Ascending aorta (tissue), 2 donors: ENCODE measurements around the gene USP48. TPM values are rescaled to one million over a fixed set of nuclear protein-coding genes. Genes with fewer than 3 reads are reported as not detected.

ENCODE experiments used
- DNase-seq, 2 donors: peaks; one replicate each; pipeline ENCODE4 v3.0.0-alpha.2; 2019; ENCODE audit warnings: low spot score in 2 of 2
- H3K27ac ChIP-seq, 2 donors: fragments of 200-600 bp; sonication (generic); one replicate each; pipeline ENCODE4 v1.5.1; 2016 to 2017; ENCODE audit warnings: mild to moderate bottlenecking in 1 of 2
- H3K27me3 ChIP-seq: fragments of 200-600 bp; sonication (generic); one replicate; pipeline ENCODE4 v1.5.1; 2017
- H3K36me3 ChIP-seq, 2 donors: fragments of 200-600 bp; sonication (generic); one replicate each; pipeline ENCODE4 v1.5.1; 2016
- H3K4me1 ChIP-seq, 2 donors: fragments of 200-600 bp; sonication (generic); one replicate each; pipeline ENCODE4 v1.5.1; 2016 to 2017; ENCODE audit warnings: mild to moderate bottlenecking in 1 of 2
- H3K4me3 ChIP-seq, 2 donors: fragments of 200-600 bp; sonication (generic); one replicate each; pipeline ENCODE4 v1.5.1; 2016 to 2017; ENCODE audit warnings: mild to moderate bottlenecking in 1 of 2
- H3K9me3 ChIP-seq, 2 donors: fragments of 200-600 bp; sonication (generic); one replicate each; pipeline ENCODE4 v1.5.1; 2016
- CTCF ChIP-seq, 3 experiments: fragments of 200-600 bp in 2 of 3; fragments of 450-650 bp in 1 of 3; sonication (generic) in 2 of 3; IDR thresholded peaks; one replicate each; pipeline ENCODE4 v1.5.1; 2016 to 2019; ENCODE audit warnings: antibody characterized with exemption in 3 of 3, mild to moderate bottlenecking in 1 of 3, moderate library complexity in 1 of 3
- intact Hi-C: fragments of 100-400 bp; cut with DNase I; formaldehyde crosslinking; loops from one replicate; pipeline ENCODE4 v1.15.1; 2023
- total RNA-seq: library from RNA; depleted of rRNA; stranded (reverse); fragments of >200 nt; gene quantifications from one replicate; pipeline ENCODE4 v1.1.0, GENCODE V29; 2016

Gene USP48
- total RNA-seq, 1 donor from 2014 or later, result 41.3 TPM

- H3K4me1 ChIP-seq, result no peaks in the 10 kb centered on the region
- TF ChIP-seq CTCF (IDR thresholded peaks at IDR 0.05), result no peak
- H3K9me3 ChIP-seq, result no peaks in the 10 kb centered on the region
- DNase-seq, result no peak
- intact Hi-C loops, result no loop called here
- no peaks in the 10 kb centered on the region for H3K27me3 ChIP-seq
- H3K4me3 ChIP-seq, result no peak overlapping the region
- no peak overlapping the region for H3K27ac ChIP-seq
- peaks cover 54 to 75% of the 10 kb centered on the region in 2 donors for H3K36me3 ChIP-seq
These were observed 32.1 kb downstream of the USP48 start for GRCh38 chr1:21750841-21751240.

- Histone ChIP-seq H3K27me3 (no peaks in the 10 kb centered on the region), H3K36me3 (peaks cover 47 to 69% of the 10 kb centered on the region in 2 donors), H3K4me1 (no peaks in the 10 kb centered on the region), H3K4me3 (no peak overlapping the region), H3K27ac (no peak overlapping the region), H3K9me3 (no peaks in the 10 kb centered on the region)
- intact Hi-C loops, result no loop called here
- no peak for TF ChIP-seq CTCF (IDR thresholded peaks at IDR 0.05)
- no peak for DNase-seq
These were observed 33.0 kb downstream of the USP48 start for GRCh38 chr1:21749859-21750468.

GRCh38 chr1:21749109-21749508, 33.8 kb downstream of the USP48 start:
- Histone ChIP-seq H3K27me3 (no peaks in the 10 kb centered on the region), H3K9me3 (no peaks in the 10 kb centered on the region), H3K36me3 (peaks cover 47 to 64% of the 10 kb centered on the region in 2 donors), H3K4me1 (no peaks in the 10 kb centered on the region), H3K4me3 (no peak overlapping the region), H3K27ac (no peak overlapping the region)
- DNase-seq, result no peak
- no peak for TF ChIP-seq CTCF (IDR thresholded peaks at IDR 0.05)
- intact Hi-C loops, result no loop called here

GRCh38 chr1:21743476-21743875, 39.5 kb downstream of the USP48 start:
- Histone ChIP-seq H3K4me3 (no peak overlapping the region), H3K36me3 (peaks cover 27 to 47% of the 10 kb centered on the region in 2 donors), H3K27ac (no peak overlapping the region), H3K27me3 (no peaks in the 10 kb centered on the region), H3K4me1 (no peaks in the 10 kb centered on the region), H3K9me3 (no peaks in the 10 kb centered on the region)
- no peak for TF ChIP-seq CTCF (IDR thresholded peaks at IDR 0.05)
- intact Hi-C loops, result no loop called here
- no peak for DNase-seq

- no peak for TF ChIP-seq CTCF (IDR thresholded peaks at IDR 0.05)
- Histone ChIP-seq H3K27me3 (no peaks in the 10 kb centered on the region), H3K27ac (no peak overlapping the region), H3K36me3 (peaks cover 23 to 39% of the 10 kb centered on the region in 2 donors), H3K4me3 (no peak overlapping the region), H3K9me3 (no peaks in the 10 kb centered on the region), H3K4me1 (no peaks in the 10 kb centered on the region)
- DNase-seq, result no peak
- intact Hi-C loops, result no loop called here
These were observed 40.4 kb downstream of the USP48 start for GRCh38 chr1:21742578-21742977.

GRCh38 chr1:21741206-21741605, 41.7 kb downstream of the USP48 start:
- TF ChIP-seq CTCF (IDR thresholded peaks at IDR 0.05), result no peak
- Histone ChIP-seq H3K36me3 (peaks cover 20 to 35% of the 10 kb centered on the region in 2 donors), H3K9me3 (no peaks in the 10 kb centered on the region), H3K4me1 (no peaks in the 10 kb centered on the region), H3K4me3 (no peak overlapping the region), H3K27me3 (no peaks in the 10 kb centered on the region), H3K27ac (no peak overlapping the region)
- no peak for DNase-seq
- intact Hi-C loops, result no loop called here
